NT2/D1 (cell line): ENCODE results near the gene CPD.
"Not testable (repeated sequence)": the region's sequence is repeated elsewhere in the genome, so short reads cannot be mapped to it uniquely, and the experiment has no call there.

Source experiments
- DNase-seq: peaks from one replicate; pipeline ENCODE4 v3.0.0-alpha.2; 2011; ENCODE audit warnings: low read depth, low spot score
- H3K27me3 ChIP-seq: 2 replicates; pipeline ENCODE4 v1.6.0; 2011; ENCODE audit warnings: mild to moderate bottlenecking; ENCODE audit not compliant: insufficient read length, insufficient read depth
- H3K36me3 ChIP-seq: 2 replicates; pipeline ENCODE4 v1.6.1; 2011; ENCODE audit warnings: mild to moderate bottlenecking, low read length, mixed read lengths; ENCODE audit not compliant: insufficient read depth, insufficient read length
- H3K4me1 ChIP-seq: 2 replicates; pipeline ENCODE4 v1.5.1; 2011; ENCODE audit not compliant: insufficient read depth, insufficient read length
- H3K4me3 ChIP-seq: 2 replicates; pipeline ENCODE4 v1.5.1; 2011; ENCODE audit warnings: low read depth; ENCODE audit not compliant: insufficient read length
- H3K9ac ChIP-seq: 2 replicates; pipeline ENCODE4 v1.6.0; 2011; ENCODE audit warnings: low read depth; ENCODE audit not compliant: insufficient read length
- H3K9me3 ChIP-seq: 2 replicates; pipeline ENCODE4 v1.5.1; 2011; ENCODE audit warnings: mild to moderate bottlenecking, low read length; ENCODE audit not compliant: insufficient read depth
- SUZ12 ChIP-seq: IDR thresholded peaks from 2 replicates; pipeline ENCODE4 v1.6.1; 2011; ENCODE audit not compliant: insufficient read length, insufficient read depth; ENCODE audit errors: extremely low read depth
- YY1 ChIP-seq: IDR thresholded peaks from 2 replicates; pipeline ENCODE4 v1.6.1; 2011; ENCODE audit not compliant: insufficient read length, insufficient read depth
- ZNF274 ChIP-seq: IDR thresholded peaks from 2 replicates; pipeline ENCODE4 v1.6.1; 2011; ENCODE audit warnings: mild to moderate bottlenecking, low read depth, low read length

CPD gene

DNA sequence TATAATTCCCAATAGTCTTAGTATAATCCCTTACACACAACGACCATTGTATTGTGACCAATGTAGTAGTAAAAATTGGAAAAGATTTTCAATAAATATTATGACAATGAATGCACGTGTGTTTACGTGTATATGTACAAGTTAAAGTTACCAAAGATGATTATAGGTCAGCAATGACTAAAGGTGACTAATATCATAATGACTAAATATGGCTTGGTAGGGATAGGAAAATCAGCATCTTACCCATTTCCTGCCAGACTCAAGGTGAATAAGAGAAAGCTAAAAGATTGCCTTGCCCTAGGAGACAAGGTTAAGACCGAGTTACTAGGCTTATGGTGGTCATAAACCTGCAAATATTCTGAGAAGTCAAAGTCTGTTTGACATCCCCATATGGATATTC lies 34.4 kb downstream of the CPD start:
- H3K9ac ChIP-seq: no peak overlapping the region
- H3K4me3 ChIP-seq: no peak overlapping the region
- no peaks in the 10 kb centered on the region for H3K36me3 ChIP-seq
- H3K9me3 ChIP-seq: no peaks in the 10 kb centered on the region
- no peak for DNase-seq
- no peaks in the 10 kb centered on the region for H3K27me3 ChIP-seq
- no peaks in the 10 kb centered on the region for H3K4me1 ChIP-seq
- TF ChIP-seq SUZ12 (no peak), ZNF274 (no peak), YY1 (no peak)

DNA sequence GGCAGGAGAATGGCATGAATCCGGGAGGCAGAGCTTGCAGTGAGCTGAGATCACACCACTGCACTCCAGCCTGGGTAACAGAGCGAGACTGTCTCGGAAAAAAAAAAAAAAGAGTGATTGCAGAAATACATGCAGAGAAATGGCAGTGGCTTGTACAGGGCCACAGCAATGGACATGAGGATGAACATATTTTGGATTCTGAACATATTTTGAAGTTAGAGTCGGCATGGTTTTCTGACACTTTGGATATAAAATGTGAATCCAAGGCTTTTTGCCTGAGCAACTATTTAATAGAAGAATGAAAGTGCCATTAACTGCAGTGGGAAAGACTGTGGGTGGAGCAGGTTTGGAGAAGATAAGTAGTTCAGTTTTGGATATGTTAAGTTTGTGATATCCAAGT lies 35.8 kb downstream of the CPD start:
- TF ChIP-seq ZNF274: no peak
- no peak for TF ChIP-seq YY1
- TF ChIP-seq SUZ12: no peak
- H3K9me3 ChIP-seq: no peaks in the 10 kb centered on the region
- no peaks in the 10 kb centered on the region for H3K27me3 ChIP-seq
- no peaks in the 10 kb centered on the region for H3K36me3 ChIP-seq
- no peak overlapping the region for H3K4me3 ChIP-seq
- H3K4me1 ChIP-seq: no peaks in the 10 kb centered on the region
- no peak overlapping the region for H3K9ac ChIP-seq
- DNase-seq: no peak

DNA sequence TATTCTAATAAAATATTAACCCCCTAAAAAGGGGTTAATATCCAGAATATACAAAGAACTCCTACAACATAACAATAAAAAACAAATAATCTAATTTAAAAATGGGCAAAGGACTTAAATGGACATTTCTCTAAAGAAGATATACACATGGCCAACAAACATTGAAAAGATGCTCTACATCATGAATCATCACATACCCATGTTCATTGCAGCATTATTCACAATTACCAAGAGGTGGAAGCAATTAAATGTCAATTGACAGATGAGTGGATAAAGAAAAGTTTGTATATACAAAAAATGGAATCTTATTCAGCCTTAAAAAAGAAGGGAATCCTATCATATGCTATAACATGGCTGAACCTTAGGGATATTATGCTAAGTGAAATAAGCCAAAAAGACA lies 36.8 kb downstream of the CPD start:
- no peak overlapping the region for H3K9ac ChIP-seq
- no peaks in the 10 kb centered on the region for H3K9me3 ChIP-seq
- no peaks in the 10 kb centered on the region for H3K4me1 ChIP-seq
- H3K27me3 ChIP-seq: no peaks in the 10 kb centered on the region
- TF ChIP-seq YY1 (no peak), ZNF274 (no peak), SUZ12 (no peak)
- DNase-seq: no peak
- no peak overlapping the region for H3K4me3 ChIP-seq
- H3K36me3 ChIP-seq: no peaks in the 10 kb centered on the region

DNA sequence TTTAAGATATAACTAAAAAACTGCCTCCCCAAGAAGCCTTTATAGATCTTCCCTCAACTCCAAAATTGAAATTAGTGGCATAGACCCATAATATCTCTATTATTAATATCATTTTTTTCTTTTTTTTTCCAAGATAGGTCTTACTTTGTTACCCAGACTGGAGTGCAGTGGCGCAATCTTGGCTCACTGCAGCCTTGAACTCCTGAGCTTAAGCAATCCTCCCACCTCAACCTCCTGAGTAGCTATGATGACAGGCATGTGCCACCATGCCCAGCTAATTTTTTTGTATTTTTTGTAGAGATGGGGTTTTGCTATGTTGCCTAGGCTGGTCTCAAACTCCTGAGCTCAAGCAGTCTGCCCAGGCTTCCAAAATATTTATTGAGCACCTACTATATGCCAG lies 39.3 kb downstream of the CPD start:
- not testable (repeated sequence) for H3K27me3 ChIP-seq, H3K4me1 ChIP-seq, H3K36me3 ChIP-seq, DNase-seq, H3K9me3 ChIP-seq, H3K9ac ChIP-seq, H3K4me3 ChIP-seq

DNA sequence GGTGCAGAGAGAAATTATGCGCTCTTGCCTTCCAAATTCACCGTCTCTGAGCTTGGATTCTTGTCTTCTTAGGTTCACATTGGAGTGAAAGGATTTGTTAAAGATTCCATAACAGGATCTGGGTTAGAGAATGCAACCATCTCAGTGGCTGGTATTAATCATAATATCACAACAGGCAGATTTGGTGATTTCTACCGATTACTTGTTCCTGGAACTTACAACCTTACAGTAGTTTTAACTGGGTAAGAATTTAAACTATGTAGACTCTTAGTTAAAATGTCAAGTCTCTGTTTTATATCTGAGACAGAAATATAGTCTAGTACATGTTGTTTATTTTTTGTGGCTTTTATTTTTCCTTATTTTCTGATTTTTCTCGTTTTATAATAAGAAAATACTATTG lies 42.9 kb downstream of the CPD start:
- Histone ChIP-seq H3K4me1 (no peaks in the 10 kb centered on the region), H3K9me3 (no peaks in the 10 kb centered on the region), H3K27me3 (no peaks in the 10 kb centered on the region), H3K9ac (no peak overlapping the region), H3K36me3 (peaks cover 13% of the 10 kb centered on the region), H3K4me3 (no peak overlapping the region)
- DNase-seq: no peak
- TF ChIP-seq SUZ12 (no peak), YY1 (no peak), ZNF274 (no peak)

DNA sequence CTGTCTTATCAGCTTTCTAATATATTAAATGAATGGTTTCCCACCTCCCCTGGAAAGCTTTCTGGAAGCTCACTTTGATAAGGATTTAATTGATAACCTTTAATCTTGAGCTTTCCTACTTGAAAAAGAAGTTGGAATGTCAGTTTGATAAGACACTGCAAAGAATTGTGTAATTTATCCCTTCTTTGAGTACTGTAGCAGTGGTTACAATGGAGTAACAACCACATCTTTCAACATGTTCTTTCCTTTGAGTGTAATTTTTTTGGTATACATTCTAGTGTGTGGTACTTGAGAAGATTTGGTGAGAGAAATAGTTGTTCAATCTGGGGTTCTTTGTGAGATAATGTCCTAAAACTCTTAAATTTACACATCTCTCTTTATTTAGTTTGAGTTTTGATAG lies 43.4 kb downstream of the CPD start:
- H3K4me3 ChIP-seq: no peak overlapping the region
- DNase-seq: no peak
- no peaks in the 10 kb centered on the region for H3K27me3 ChIP-seq
- H3K9ac ChIP-seq: no peak overlapping the region
- no peaks in the 10 kb centered on the region for H3K4me1 ChIP-seq
- peaks cover 13% of the 10 kb centered on the region for H3K36me3 ChIP-seq
- TF ChIP-seq YY1: no peak
- no peak for TF ChIP-seq SUZ12
- no peak for TF ChIP-seq ZNF274
- H3K9me3 ChIP-seq: no peaks in the 10 kb centered on the region

DNA sequence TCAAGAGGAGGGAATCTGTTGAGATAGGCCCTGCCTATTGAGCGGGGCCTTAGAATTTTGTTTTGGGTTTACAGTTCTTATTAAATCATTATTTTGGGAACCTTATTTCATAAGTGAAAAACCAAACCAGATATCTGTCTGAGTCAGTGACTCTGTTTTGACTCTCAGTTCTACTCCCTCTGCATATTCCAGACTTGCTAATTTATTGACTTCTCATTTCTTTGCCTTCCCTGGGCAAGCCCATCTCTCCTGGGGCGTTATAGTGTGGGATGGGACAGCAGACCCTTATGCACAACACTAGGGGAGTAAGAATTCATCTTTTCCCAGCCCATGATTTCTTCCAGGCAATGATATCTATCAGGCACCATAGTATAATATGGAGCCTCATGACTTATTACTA lies 45.7 kb downstream of the CPD start:
- Histone ChIP-seq H3K27me3 (no peaks in the 10 kb centered on the region), H3K4me1 (no peaks in the 10 kb centered on the region), H3K9ac (no peak overlapping the region), H3K36me3 (peaks cover 16% of the 10 kb centered on the region), H3K4me3 (no peak overlapping the region), H3K9me3 (no peaks in the 10 kb centered on the region)
- DNase-seq: no peak
- TF ChIP-seq ZNF274: no peak
- TF ChIP-seq YY1: no peak
- TF ChIP-seq SUZ12: no peak

DNA sequence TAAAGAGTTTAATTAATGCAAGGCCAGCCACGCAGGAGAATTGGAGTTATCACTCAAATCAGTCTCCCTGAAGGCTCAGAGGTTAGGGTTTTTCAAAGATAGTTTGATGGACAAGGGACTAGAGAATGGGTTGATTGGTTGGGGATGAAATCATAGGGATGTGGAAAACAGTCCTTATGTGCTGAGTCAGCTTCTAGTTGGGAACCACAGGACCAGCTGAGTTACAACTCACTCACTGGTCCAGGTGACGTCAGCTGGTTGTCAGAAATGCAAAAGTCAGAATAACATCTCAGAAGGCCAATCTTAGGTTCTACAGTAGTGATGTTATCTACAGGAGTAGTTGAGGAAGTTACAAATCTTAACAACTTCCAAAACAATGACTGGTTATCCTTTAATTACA lies 47.6 kb downstream of the CPD start:
- Histone ChIP-seq H3K9me3 (no peaks in the 10 kb centered on the region), H3K36me3 (peaks cover 13% of the 10 kb centered on the region), H3K4me3 (no peak overlapping the region), H3K4me1 (no peaks in the 10 kb centered on the region), H3K9ac (no peak overlapping the region), H3K27me3 (no peaks in the 10 kb centered on the region)
- DNase-seq: no peak
- TF ChIP-seq SUZ12: no peak
- TF ChIP-seq YY1: no peak
